ENCODE data around the gene TPSB2.

TPSB2 gene

DNA sequence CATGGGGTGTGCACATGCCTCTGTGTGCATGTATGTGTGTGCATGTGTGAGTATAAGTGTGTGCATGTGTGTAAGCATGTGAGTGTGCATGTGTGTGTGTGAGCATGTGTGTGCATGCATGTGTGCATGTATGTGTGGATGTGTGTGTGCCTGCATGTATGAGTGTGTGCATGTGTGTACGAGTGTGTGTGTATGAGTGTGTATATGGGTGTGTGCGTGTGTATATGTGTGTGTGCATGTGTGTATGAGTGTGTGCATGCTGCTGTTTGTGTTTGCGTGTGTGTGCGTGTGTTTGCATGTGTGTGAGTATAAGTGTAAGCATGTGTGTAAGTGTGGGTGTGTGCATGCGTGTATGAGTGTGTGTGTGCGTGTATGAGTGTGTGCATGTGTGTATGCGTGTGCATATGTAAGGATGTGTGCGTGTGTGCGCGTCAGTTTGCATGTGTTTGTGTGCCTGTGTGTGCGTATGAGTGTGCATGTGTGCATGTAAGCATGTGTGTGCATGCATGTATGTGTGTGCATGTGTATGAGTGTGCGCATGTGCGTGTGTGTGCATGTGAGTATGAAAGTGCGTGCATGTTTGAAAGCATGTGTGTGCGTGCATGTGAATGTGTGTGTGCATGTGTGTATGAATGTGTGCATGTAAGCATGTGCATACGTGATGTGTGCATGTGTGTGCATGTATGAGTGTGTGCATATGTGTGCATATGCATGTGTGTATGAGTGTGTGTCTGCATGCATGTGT lies 34.5 kb upstream of the TPSB2 start:
- Histone ChIP-seq H3K4me3 (ENCODE audit: low read length) (no peak overlapping the region), H4K20me1 (ENCODE audit: control insufficient read depth, insufficient read depth, low read depth, low read length) (no peaks in the 10 kb centered on the region), H3K4me1 (ENCODE audit: control insufficient read depth, low read length) (no peaks in the 10 kb centered on the region), H3K9me2 (replicated peaks; ENCODE audit: control insufficient read depth, low read length) (no peaks in the 10 kb centered on the region), H3F3A (ENCODE audit: control insufficient read depth, insufficient read depth) (no peaks in the 10 kb centered on the region), H3K27ac (ENCODE audit: low read depth, low read length) (no peak overlapping the region), H3K79me2 (ENCODE audit: control insufficient read depth, low read length) (no peaks in the 10 kb centered on the region), H3K36me3 (ENCODE audit: control insufficient read depth, low read length) (no peaks in the 10 kb centered on the region), H3K4me2 (ENCODE audit: low read length) (no peak overlapping the region), H3K9me3 (ENCODE audit: control insufficient read depth, insufficient read depth, low read length) (peaks cover 6% of the 10 kb centered on the region; the same call in 1 of the 2 replicates), H3K27me3 (ENCODE audit: control insufficient read depth, low read length) (peaks cover 5% of the 10 kb centered on the region; the same call in 1 of the 2 replicates)
- no peak for TF ChIP-seq EZH2phosphoT487 (IDR thresholded peaks at IDR 0.05; ENCODE audit: borderline replicate concordance, low read length)
- TF ChIP-seq, protein P1, sequence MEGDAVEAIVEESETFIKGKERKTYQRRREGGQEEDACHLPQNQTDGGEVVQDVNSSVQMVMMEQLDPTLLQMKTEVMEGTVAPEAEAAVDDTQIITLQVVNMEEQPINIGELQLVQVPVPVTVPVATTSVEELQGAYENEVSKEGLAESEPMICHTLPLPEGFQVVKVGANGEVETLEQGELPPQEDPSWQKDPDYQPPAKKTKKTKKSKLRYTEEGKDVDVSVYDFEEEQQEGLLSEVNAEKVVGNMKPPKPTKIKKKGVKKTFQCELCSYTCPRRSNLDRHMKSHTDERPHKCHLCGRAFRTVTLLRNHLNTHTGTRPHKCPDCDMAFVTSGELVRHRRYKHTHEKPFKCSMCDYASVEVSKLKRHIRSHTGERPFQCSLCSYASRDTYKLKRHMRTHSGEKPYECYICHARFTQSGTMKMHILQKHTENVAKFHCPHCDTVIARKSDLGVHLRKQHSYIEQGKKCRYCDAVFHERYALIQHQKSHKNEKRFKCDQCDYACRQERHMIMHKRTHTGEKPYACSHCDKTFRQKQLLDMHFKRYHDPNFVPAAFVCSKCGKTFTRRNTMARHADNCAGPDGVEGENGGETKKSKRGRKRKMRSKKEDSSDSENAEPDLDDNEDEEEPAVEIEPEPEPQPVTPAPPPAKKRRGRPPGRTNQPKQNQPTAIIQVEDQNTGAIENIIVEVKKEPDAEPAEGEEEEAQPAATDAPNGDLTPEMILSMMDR (IDR thresholded peaks at IDR 0.05; ENCODE audit: low read depth, low read length, poor library complexity, severe bottlenecking): no peak

DNA sequence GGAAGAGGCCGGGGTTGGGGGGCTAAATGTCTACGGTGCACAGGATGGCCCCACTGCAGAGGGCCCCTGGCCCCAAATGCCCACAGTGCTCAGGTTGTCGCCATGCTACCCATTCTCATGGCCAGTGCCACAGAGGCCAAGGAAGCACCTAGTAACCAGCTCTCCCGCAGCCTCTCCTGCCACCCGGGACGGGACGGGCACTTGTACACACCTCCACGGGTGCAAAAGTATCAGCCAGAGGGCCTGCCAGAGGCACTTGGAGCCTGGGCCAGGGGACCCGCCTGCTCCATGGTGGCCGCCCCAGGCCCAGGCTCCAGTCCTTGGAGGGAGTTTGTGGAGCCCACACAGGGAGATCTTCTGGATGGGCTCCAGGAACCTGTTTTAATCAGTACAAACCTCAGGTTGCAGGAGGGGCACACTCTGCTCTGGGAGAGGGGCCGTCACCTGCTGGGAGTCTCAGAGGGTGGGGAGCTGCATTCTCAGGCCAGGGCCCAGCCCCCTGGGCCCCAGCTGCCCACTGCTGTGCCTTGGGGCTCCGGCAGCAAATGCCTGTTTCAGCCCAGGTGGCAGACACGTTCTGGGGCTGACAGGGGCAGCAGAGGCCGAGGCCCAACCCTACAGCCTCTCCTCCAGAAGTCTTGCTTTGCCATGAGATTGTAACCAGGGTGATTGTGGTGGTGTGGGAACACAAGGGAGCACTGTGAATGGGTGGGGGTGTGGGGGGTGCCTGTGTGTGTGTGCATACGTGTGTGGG lies 33.8 kb upstream of the TPSB2 start:
- H3K36me3 ChIP-seq (ENCODE audit: control insufficient read depth, low read length): no peaks in the 10 kb centered on the region
- no peak overlapping the region for H3K27ac ChIP-seq (ENCODE audit: low read depth, low read length)
- no peaks in the 10 kb centered on the region for H3K9me2 ChIP-seq (replicated peaks; ENCODE audit: control insufficient read depth, low read length)
- no peaks in the 10 kb centered on the region for H4K20me1 ChIP-seq (ENCODE audit: control insufficient read depth, insufficient read depth, low read depth, low read length)
- no peak for TF ChIP-seq EZH2phosphoT487 (IDR thresholded peaks at IDR 0.05; ENCODE audit: borderline replicate concordance, low read length)
- TF ChIP-seq, protein P1 (IDR thresholded peaks at IDR 0.05; ENCODE audit: low read depth, low read length, poor library complexity, severe bottlenecking): no peak
- H3K79me2 ChIP-seq (ENCODE audit: control insufficient read depth, low read length): no peaks in the 10 kb centered on the region
- H3K4me3 ChIP-seq (ENCODE audit: low read length): no peak overlapping the region
- H3K4me2 ChIP-seq (ENCODE audit: low read length): no peak overlapping the region
- peaks cover 6% of the 10 kb centered on the region; the same call in 1 of the 2 replicates for H3K9me3 ChIP-seq (ENCODE audit: control insufficient read depth, insufficient read depth, low read length)
- no peaks in the 10 kb centered on the region for H3F3A ChIP-seq (ENCODE audit: control insufficient read depth, insufficient read depth)
- peaks cover 5% of the 10 kb centered on the region; the same call in 1 of the 2 replicates for H3K27me3 ChIP-seq (ENCODE audit: control insufficient read depth, low read length)
- no peaks in the 10 kb centered on the region for H3K4me1 ChIP-seq (ENCODE audit: control insufficient read depth, low read length)

DNA sequence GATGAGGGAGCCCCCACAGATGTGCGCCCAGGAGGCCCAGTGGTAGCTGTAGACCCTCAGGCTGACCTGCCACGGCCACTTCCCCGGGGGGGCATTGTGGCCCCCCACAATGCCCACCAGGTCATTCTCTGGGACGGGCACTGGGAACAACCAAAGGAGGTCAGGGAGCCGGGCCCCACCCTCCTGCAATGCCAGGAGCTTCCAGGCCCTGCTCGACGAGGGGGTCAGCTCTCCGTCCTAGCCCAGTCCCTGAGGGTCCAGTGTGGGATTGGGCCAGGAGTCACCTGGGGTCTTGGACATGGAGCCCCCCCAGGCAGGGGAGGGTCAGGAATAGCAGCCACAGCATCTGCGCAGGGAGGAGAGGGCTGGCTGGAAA lies 32.9 kb upstream of the TPSB2 start:
- Histone ChIP-seq H3K9me3 (ENCODE audit: control insufficient read depth, insufficient read depth, low read length) (peaks cover 6% of the 10 kb centered on the region; the same call in 1 of the 2 replicates), H3K4me2 (ENCODE audit: low read length) (no peak overlapping the region), H3K36me3 (ENCODE audit: control insufficient read depth, low read length) (no peaks in the 10 kb centered on the region), H3K4me1 (ENCODE audit: control insufficient read depth, low read length) (no peaks in the 10 kb centered on the region), H3F3A (ENCODE audit: control insufficient read depth, insufficient read depth) (no peaks in the 10 kb centered on the region), H3K9me2 (replicated peaks; ENCODE audit: control insufficient read depth, low read length) (no peaks in the 10 kb centered on the region), H3K79me2 (ENCODE audit: control insufficient read depth, low read length) (no peaks in the 10 kb centered on the region), H4K20me1 (ENCODE audit: control insufficient read depth, insufficient read depth, low read depth, low read length) (no peaks in the 10 kb centered on the region), H3K27ac (ENCODE audit: low read depth, low read length) (no peak overlapping the region), H3K27me3 (ENCODE audit: control insufficient read depth, low read length) (peaks cover 5% of the 10 kb centered on the region; the same call in 1 of the 2 replicates), H3K4me3 (ENCODE audit: low read length) (no peak overlapping the region)
- TF ChIP-seq, protein P1 (IDR thresholded peaks at IDR 0.05; ENCODE audit: low read depth, low read length, poor library complexity, severe bottlenecking): no peak
- TF ChIP-seq EZH2phosphoT487 (IDR thresholded peaks at IDR 0.05; ENCODE audit: borderline replicate concordance, low read length): no peak

Measured in DOHH2 (cell line).